Kidney glomerular epithelial cell (primary cell): Measurements from ENCODE around the gene SULT4A1.

Source experiments
- DNase-seq: peaks from one replicate; lab custom pipeline; 2025; lab: John Stamatoyannopoulos, UW

Gene SULT4A1

DNA sequence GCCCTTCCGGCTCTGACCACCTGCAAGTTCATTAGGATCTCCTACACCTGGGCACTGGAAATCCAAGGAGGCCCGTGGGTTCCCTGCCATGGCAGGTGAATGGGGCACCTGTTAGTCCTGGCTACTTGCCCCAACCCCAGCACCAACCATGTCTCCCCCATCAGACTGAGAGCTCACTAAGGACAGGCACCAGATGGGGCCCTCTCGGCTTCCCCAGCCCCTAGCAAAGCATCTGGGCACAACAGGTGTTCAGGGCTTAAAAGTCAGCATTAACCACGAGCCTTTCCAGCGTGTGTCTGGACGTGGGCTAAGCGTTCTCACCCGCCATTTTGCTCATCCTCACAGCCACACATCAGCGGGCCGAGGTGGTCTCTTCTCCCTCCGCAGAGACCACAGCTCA lies 2.2 kb downstream of the SULT4A1 start:
- DNase-seq: no peak

DNA sequence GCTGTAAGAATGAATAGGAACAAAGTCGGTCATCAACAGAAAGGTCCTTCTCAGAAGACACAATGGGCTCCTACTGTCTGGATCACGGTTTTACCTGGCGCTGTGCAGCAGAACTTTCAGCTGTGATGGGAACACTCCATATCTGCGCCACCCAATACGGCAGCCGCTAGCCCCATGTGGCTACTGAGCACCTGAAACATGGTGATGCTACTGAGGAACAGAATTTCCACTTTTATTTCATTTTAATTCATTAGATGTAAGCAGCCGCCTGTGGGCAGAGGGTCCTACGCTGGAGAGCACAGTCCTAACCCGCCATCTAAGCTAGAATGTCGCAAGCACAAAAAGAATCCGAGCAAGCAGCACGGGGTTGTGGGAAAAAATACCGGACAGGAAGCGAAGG lies 2.7 kb downstream of the SULT4A1 start:
- DNase-seq: no peak

DNA sequence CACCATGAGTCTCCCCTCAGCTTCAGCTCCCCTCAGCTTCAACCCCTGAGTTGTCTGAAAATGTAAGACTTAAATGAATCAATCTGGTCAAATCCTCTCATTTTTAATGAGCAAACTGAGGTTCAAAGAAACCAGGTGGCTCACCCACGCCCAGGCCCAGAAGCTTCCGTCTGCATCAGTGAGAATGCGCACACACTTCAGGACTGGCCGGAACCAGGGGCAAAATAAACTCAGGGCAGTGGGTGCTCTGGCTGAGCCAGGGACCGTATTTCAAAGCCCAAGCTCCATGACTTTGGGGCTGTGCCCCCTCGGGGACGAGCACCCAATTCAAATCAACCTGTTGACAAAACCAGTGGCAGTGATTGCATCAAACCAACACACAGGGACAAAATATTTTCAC lies 3.1 kb downstream of the SULT4A1 start:
- no peak for DNase-seq

DNA sequence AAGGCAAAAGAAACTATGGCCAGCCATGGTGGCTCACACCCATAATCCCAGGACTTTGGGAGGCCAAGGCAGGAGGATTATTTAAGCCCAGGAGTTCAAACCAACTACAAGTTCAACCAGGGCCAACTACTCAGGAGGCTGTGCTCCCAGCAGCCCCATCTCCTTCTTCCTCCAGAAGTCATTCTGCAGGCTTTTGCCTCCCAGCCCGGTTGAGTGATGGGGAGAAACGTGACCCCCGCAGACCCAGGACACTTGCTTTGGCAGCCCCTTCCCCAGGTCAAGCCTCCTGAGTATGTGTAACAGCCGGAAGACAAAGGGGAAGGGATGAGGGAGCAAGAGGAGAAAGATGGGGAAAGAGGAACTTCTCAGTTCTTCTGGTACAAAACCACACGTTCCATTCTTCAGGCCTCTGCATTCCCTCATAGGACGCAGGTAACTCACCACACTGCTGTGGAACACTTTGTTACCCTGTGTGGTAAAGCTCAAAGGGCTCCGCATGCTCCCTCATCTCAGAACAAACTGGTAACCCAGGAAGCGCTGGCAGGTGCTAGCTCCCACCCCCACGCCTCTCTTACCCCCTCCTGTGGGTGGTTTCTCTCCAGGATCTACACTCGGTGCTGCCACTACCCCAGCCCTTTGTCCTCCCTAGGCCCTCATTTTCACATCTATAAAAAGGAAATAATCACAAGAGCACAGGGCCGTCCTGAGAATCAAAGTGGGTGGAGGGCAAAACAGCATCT lies 4.0 kb downstream of the SULT4A1 start:
- no peak for DNase-seq

DNA sequence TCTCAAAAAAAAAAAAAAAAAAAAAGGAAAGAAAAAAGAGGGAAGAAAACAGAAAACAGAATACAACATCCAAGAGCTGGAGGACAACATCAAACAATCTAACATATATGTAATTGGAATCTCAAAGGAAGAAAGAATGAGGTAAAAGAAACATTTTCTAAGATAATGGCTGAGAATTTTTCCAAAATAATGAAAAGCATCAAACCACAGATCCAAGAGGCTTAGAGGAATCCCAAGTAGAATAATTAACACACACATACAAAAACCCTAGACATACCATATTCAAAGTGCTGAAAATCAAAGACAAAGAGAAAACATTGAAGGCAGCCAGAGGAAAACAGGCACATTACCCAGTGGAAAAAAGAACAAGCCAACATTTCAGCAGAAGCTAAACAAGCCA lies 4.9 kb downstream of the SULT4A1 start:
- DNase-seq: no peak

DNA sequence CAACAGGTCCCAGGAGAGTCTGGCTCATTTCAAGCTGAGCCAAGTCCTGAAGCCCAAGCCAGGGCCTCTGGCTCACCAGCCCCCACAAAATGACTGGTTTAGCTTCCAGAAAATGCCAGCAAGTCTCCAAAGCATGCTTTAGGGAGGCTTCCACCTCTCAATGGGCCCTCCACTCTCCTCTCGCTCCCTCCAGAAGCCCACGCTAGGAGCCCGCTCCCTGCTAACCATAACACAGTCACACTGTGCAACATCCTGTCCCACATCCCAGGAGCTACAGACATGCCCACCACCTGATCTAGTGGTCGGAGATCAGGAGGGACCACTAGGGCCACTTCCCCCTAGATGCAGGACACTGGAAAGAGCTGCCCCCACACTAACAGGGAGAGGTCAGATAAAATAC lies 6.9 kb downstream of the SULT4A1 start:
- no peak for DNase-seq

DNA sequence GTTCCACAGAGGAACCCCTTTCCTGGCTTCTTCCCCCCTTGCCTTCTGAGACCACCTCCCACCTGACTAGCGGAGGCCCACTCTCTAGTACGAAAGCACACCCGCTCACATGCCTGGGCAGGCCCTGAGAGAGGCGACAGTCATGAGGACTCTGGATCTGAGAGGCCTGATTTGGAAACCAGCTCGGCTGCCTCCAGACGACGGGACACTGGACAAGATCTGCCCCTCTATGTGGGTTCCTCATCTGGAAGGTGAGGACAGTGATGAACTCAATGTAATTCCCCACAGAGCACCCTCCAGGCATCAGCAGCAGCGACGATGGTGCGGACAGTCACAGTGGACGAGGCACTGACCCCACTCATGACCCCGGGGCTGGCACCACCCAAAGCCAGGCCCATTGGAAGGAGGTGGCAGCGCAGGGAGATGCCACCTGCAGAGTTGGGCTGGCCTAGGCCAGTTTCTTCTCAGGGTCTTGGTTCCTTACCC lies 7.5 kb downstream of the SULT4A1 start:
- DNase-seq: no peak

DNA sequence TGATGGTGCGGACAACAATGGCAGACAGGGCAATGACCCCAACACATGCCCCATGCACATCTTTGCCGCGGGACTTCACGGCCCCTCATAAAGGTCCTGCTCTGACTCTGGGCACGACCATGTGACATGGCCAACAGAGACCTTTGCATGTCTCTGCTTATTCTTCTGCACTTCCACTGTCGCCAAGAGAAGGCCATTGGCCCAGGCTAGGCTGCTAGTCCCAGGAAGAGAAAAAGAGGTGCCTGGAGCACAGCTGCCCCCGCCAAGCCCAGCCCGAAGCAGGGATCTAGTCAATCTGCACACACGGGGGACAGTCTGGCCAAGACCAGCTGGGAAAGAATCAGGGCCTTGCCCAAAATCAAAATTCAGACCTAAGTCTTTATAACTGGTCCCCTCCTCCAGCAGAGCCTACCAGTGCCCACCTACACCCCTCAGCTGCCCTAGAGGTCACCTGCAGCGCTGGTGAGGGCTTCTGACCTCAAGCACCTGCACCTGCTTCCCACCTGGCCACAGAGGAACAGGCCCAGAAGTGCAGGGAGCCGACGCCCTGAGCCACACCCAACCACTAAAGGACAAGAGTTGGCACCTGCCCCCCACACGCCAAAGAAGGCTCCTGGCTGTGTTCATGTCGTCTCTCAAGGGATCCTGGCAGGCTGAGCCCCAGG lies 8.1 kb downstream of the SULT4A1 start:
- no peak for DNase-seq

DNA sequence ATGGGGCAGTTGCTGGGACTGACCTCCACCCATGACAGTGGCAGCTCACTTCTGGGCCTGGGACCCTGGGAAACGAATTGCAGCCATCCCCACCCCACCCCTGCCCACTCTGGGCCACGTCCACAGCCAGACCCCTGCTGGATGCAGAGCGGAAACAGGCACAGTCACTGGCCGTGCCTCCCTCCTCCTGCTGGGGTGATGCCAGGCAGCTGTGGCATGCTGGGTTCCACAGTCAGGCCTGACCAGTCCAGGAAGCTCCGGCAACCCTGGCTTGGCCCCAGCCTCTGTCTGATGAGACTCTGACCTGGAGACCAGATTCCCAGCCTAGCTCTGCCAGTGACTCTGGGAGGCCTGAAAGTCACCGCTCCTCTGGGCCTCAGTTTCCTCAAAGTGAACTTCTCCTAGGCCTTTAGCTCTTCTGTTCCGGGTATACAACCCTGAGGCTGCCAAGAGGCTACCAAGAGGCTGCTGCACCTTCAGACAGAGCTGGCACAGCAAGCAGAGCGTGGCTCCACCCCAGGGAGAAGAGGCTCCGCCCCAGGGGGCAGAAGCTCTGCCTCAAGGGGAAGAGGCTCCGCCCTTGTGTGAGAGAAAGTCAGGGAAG lies 8.9 kb downstream of the SULT4A1 start:
- DNase-seq: no peak

DNA sequence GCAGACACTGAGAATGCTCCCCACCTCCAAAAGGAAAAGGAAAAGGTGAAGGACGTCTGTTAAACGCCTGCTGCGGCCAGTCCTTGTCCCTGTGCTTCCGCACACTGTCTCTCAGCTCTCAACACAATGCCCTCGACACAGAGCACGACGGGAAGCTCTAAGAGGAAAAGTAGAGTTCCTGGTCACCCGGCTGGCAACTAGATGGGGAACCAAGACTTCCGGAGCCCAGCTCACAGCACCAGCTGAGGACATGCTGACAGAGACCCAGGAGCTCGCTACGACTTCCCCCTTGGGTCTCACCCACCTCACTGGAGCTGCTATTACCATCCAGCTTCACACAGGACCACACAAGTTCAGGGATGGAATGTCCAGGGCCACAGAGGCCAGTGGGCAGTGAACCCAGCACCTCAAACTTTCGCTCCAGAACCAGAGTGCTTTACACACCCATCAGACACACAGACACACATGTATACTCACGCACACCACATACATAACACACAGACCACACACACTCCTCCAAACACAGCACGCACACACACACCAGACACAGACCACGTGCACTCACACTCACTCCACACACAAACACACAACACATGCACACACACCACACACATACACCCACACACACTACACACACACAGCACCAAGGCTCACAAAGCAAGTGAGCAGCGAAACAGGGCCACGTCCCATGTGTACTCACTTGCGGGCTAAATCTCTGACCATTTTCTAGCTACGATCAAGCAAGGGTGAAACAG lies 9.6 kb downstream of the SULT4A1 start:
- DNase-seq: no peak

DNA sequence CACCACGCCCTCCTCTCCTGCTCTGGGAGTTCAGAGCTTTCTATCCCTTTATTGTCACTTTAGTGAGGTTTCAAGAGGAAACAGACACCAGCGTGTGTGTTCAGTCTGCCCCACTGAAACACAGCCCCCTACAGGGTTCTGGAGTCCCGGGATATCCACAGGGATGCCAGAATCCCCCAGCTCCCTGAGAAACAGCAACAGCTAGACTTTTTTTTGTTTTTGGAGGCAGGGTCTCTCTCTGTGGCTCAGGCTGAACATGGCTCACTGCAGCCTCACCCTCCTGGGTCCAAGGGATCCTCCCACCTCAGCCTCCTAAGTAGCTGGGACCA lies 10.4 kb downstream of the SULT4A1 start:
- DNase-seq: no peak

DNA sequence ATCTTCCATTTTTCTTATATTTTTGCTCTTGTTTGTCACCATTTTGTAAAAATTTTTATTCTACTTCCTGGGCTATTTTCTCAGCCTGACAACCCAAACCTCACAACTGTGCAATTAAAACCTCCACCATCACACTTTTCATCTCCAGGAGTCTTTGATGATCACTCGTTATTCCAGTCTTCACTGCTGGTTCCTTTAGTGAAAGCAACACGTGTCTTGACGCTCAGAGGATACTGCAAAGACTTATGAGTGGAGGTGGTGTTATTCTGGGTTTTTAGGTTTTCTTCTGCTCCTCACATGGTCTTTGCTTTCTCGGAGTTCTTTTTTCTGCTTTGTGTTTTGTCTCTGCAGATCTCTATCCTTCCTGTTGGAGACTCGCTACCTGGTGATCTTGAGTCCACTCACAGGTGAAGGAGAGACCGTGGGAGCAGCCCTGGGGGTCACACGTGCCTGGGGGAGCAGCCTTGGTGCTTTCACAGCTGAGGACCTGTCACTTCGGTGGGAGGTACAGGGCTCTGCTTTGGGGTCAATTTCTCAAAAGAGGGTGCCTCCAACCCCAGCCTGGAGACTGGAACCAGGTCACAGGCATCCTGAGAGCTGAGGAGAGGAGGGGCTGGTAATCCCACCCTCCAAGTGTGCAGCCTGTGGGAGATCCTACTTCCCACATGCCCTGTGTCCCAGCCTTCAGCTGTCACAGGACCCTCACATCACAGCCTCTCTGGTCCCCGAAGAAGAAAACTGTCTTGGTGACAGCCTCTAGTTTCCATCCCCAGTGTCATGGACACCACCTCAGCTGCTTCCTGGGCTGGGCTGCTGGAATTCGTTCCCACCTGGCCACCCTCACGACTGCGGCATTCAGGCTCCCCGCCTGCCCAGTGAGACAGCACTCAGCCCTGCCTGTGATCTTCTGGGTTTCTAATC lies 11.0 kb downstream of the SULT4A1 start:
- DNase-seq: no peak

DNA sequence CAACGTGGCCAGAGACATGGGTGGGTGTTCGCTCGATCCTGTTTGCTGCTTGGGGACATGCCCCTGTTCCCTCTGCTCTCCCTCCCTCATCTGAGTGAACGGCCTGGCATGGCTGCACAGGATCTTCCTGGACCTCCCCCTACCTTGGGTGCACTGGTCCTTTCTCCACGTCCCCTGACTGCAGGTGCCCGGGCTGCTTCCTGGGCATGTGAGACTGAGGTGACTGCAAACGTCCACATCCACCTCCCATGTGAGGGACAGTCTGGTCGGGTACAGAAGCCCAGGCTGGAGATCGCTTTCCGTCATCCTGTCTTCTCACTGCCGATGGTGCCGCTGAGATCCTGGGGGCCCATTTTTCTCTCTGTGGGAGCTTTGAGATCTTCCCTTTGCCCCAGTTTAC lies 11.8 kb downstream of the SULT4A1 start:
- no peak for DNase-seq

DNA sequence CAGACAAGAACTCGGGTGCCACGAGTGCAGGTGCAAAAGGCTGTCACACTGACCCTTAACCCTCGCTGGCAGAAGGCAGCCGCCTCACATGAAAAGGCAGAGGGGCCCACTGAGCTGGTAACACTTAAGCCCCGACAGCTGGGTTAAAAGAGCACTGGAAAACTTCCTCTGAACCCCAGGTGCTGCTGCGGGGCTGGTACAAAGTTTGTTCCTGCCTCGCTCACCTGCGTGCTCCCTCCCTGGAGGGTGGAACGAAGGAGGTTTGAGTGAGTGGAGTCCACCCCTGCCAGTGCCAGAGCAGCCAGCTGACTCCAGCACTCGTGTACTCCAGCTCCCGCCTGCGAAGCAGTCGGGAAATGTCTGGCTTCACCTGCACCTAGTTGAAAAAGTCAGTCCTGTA lies 12.6 kb downstream of the SULT4A1 start:
- no peak for DNase-seq

DNA sequence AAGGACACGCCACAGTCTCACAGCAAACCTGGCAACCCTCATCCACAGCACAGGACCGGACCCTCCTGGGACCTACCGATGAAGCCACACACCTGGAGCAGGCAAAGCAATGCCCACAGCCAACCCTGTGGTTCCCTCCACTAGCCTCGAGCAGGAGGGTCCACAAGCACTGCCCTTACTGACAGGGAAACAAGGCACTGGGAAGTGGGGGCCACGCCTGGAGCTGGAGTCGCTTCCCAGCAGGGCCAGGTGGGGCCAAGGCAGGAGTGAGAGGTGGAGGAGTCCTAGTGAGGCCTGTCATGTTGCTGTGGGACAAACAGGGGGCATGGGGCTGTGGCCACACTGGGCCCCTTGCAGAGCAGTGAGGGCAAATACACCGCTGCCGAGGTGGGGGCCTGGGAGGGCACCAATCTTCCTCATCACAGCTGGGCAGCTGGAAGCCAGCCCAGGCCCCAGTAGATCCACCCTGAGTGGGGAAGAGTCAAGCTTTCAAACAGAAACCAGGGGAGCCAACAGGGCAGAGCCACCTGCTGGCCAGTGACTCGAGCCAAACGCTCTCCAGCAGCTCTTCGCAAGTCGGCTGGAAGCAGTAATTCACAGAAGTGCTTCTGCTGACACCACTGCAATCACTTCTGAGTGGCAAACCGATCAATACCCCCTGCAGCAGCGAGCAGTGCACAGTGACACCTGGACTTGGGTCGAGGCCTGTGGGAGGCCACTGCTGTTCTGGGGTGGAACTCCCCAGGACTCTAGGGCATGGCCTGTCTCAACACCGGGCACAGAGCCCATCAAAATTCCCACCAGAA lies 13.7 kb downstream of the SULT4A1 start:
- no peak for DNase-seq

DNA sequence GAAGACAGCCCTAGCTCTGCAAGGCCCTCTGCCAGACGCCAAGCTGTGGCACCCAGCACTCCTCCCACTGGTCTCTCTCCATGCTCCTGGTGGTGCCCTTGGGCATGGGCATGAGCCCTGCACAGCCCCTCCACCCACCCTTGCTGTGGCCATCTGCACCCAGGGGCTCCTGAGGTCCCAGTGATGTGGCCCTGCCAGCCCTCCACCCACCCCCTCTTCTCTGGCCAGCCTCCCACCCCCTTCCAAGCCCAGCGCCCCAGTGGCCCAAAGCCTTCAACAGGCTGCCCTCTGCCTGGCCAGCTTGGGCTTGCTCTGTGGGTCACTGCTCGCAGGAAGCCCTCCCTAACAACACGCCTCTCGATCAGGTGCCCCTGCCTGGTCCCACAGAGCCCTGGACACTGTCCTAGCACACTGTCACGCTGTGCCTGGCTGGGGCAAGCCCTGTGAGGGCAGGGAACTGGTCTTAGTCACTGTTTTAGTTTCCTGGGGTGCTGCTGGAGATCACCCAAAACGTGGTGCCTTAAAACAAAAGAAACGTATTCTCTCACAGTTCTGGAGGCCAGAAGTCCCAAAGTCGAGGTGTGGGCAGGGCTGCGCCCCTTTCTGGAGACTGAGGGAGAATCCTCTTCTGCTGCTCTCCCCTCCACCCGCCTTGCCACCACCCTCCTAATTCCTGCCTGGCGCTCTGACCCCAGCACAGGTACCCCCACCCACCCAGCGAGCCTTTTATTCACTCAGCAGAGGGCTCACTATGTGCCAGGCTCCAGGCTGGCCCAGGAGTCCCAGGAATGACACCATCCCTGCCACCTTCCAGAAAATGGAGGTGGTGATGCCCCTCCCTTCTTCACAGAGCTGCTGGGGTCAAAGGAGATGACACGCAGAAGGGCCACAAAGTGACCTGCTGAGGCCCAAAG lies 14.7 kb downstream of the SULT4A1 start:
- no peak for DNase-seq

DNA sequence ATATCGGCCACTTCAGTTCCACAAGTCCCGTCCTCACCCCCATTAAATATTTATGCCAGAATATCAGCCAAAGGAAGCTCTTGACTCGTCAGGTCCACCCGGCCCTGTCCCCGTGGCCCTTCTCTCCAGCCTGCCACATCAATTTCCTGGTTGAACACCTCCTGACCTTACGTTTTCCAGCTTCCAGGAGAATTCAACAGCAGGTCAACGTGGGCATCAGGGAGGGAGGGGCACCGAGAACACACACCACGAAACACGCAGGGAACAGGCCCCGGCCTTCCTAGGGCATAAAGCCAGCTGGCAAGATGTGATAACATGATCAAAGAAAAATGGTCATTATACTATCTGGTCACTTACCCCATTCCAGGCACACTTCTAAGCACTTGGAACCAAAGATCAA lies 15.3 kb downstream of the SULT4A1 start:
- DNase-seq: no peak

DNA sequence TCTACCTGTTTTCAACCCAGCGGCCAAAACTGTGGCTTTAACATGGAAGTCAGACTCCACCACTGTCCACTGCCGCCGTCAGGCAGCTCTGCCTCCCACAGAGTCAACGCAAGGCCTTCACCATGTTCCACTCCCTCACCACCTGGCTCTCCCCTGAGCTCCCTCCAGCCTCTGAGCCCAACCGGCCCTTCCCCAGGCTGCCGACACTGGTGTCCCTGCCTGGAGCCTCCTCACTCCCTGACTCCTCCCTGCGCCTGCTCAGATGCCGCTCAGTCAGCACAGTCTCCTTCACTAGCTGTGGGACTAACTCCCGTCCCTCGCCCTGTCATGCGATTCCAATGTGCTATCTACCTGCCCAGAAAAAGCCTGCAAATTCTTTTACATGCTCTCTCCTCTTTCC lies 16.3 kb downstream of the SULT4A1 start:
- DNase-seq: no peak
